Stimulated activated CD8-positive, alpha-beta memory T cell treated with anti-CD3 and anti-CD28 coated beads, Interleukin-4, amount 100 ng/mL, for 1 hour (primary cell): Measurements from ENCODE around the gene TBX1.

Experiments used
- DNase-seq, 2 donors: peaks; one replicate each; pipeline ENCODE4 v3.0.0-alpha.2; 2020; ENCODE audit warnings: low read depth in 2 of 2, low spot score in 1 of 2

TBX1 gene

GRCh38 chr22:19760058-19760950 is at the start of gene TBX1:
TBX1 (plus strand) TSS chr22:19760778; CDS start chr22:19760844, 66 bp downstream.
- no peak for DNase-seq

GRCh38 chr22:19713245-19713644 is 47.3 kb upstream of the TBX1 start:
- no peak for DNase-seq

GRCh38 chr22:19713650-19714311 is 46.8 kb upstream of the TBX1 start:
- no peak for DNase-seq

DNA sequence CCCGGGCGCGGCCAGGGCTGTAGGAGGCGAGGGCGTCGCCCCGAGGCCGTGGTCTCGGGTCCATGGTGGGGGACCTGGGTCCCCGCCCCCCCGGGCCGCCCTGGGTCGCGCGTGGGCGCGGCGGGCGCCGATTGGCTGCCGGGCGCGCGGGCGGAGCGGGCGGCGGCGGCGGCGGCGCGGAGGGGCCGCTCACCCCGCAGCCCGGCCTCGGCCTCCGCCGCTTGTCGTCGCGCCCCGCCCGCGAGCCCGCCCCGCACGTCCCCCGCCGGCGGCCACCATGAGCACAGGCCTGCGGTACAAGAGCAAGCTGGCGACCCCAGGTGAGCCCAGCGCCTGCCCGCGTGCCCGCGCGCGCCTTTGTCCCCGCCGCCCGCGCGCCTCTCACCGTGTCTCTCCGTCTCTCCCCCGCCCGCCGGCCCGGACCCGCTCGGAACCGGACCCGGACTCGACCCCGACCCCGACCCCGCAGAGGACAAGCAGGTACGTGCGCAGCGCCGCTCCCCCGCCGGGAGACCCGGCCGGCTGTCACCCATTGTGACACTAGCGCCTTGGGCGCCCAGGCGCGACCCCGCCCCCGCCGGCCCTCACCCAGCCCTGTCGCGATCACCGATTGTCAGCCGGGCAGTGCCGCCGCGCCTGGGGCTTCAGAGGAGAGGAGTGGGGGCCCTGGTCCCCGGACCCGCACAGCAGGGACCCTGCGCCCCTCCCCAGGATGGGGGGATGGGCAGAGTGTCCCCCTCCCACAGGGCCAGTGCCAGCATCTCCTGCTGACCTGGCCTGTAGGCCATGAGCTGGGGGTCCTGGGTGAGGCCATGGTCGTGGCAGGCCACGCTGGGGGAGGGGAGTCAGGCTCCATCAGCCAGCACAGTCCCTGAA is 46.0 kb upstream of the TBX1 start, which contains the start of gene SEPTIN5:
SEPTIN5 (plus strand) TSS at position 192 of the 876 bp plus-strand sequence; CDS start at position 278, 86 bp downstream.
- no peak for DNase-seq

GRCh38 chr22:19715188-19715930 is 45.2 kb upstream of the TBX1 start:
- DNase-seq: no peak

GRCh38 chr22:19716041-19716828 is 44.3 kb upstream of the TBX1 start:
- no peak for DNase-seq

- no peak for DNase-seq
These were observed 43.8 kb upstream of the TBX1 start for GRCh38 chr22:19716829-19717105.

DNA sequence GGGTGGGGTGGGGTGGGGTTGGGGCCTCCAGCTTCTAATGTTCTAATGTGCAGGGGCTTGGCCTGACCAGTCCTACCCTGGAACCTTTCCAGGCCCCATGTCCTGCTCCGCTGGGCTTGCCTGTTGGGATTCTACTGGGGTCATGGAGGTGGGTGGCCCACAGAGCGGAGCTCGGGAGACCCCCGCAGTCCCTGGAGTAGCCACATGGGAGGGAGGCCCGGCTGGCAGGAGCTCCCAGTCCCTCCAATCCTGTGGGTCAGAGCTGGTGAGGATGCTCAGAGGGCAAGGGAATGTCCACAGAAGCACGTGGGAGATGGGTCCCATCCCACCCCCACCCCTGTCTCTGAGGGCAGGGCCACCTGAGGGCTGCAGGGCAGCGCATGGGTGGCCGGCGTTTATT is 43.4 kb upstream of the TBX1 start:
- no peak for DNase-seq

DNA sequence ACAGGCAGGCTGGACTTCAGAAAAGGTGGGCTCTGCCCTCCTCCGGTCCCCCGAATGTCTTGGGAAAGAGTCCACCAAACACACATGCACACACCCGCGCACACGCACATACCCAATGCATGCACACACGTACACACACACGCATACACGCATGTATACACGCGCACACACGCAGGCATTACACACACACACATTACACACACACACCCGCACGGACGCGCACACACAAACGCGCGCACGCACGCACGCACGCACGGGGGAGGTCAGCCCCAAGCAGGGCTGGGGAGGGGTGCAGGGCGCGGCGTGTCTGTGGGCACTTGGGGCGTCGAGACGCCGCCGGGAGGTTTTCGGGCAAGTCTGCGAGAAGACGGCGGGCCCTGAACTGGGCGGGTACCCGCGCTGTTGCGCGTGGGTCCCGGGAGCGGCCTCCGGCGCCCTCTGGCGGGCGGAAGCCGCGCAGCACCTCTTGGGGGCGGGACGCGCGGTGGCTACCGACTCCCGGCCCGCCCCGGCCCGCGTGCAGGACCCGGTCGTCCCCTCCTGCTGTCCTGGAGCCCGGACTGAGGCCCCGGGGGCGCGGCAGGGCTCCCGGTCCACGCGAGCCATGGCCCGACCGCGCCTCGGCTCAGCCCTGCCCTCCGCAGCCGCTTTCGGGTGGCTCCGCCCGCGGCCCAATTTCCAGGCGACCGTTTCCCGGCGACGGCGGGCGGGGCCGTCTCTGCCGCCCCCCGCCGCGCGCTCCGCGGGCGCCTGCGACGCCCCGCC is 42.7 kb upstream of the TBX1 start:
- DNase-seq: peak; percentile 48 to 62

DNA sequence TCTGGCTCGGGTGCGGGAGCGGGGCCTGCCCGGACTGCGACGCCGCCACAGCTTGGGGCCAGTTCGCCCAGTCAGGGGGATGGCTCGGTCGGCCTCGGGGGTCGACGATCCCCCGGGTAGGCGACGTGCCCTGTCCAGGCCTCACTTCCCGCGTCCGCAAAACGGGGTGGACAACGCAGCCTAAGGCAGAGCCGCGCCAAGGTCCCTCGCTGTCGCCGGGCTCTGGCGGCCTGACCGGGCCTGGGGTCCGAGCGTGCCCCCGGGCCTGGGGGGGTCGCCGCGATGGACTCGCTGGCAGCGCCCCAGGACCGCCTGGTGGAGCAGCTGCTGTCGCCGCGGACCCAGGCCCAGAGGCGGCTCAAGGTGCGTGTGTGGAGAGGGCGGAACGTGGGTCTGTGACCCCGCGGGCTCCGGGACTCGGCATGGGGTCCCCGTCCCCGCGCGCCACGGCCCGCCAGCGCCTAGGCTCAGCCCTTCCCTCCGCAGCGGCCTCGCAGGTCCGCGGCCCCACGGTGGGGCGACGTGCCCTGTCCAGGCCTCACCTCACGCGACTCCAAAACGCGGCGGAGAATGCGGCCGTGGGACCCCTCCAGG is 42.0 kb upstream of the TBX1 start:
- DNase-seq: no peak

- DNase-seq: no peak
These were observed 41.5 kb upstream of the TBX1 start for GRCh38 chr22:19719050-19719482.

GRCh38 chr22:19719488-19720021 is 41.0 kb upstream of the TBX1 start:
- no peak for DNase-seq

DNA sequence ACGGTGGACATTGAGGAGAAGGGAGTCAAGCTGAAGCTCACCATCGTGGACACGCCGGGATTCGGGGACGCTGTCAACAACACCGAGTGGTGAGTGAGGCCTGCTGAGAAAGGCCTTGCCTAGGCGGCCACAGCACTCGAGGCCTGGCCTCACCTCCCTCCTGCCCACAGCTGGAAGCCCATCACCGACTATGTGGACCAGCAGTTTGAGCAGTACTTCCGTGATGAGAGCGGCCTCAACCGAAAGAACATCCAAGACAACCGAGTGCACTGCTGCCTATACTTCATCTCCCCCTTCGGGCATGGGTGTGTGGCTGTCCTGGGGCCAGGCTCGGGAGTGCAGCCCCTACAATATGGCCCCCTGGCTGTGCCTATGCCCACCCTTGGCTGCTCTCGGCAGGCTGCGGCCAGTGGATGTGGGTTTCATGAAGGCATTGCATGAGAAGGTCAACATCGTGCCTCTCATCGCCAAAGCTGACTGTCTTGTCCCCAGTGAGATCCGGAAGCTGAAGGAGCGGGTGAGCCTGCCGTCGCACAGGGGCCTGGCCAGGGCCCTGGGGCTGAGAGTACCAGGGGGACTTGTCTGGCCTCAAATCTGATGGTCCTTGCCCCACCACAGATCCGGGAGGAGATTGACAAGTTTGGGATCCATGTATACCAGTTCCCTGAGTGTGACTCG is 40.3 kb upstream of the TBX1 start:
- DNase-seq: no peak

DNA sequence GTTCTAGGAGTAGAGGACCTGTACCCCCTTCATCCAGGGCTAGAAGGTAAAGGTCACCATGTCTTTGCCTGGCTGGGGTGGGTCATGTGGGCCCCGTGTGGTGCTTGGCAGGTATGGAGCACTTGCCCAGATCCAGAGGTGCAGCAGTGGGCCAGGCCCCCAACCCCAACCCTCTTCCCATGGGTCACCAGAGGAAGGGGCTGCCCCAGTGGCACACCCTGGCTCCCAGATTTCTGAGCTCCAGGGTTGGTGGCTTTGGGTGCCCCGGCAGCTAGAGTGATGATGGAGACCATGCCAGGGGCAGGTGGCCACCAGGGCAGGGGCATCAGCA is 39.6 kb upstream of the TBX1 start:
- DNase-seq: no peak

GRCh38 chr22:19721330-19722177 is 39.0 kb upstream of the TBX1 start:
- DNase-seq: no peak

GRCh38 chr22:19722178-19722981 is 38.2 kb upstream of the TBX1 start:
- no peak for DNase-seq

DNA sequence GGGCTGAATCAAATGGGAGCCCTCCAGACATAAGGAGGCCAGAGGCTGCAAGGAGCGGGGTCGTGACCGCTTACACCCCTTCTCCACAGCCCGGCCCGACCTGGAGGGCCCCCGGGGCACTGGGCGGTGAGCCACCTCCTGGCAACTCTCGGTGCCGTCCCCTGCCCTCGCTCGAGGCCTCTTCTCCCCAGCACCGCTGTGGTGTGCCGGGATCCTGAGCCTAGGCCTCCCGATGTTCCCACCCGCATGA is 37.7 kb upstream of the TBX1 start:
- DNase-seq: no peak
